NCI-H1105 (cell line): Measurements from ENCODE around the gene ATP5F1B.

Source experiments
- DNase-seq: peaks from one replicate; lab custom pipeline; 2025; lab: John Stamatoyannopoulos, UW

ATP5F1B gene

GRCh38 chr12:56616925-56617324 is 28.9 kb downstream of the ATP5F1B start:
- DNase-seq = no peak

GRCh38 chr12:56616244-56616643 is 29.5 kb downstream of the ATP5F1B start:
- no peak for DNase-seq

- no peak for DNase-seq
These were observed 31.2 kb downstream of the ATP5F1B start for GRCh38 chr12:56614627-56615026.

- no peak for DNase-seq
These were observed 41.4 kb downstream of the ATP5F1B start for GRCh38 chr12:56604355-56604754.

- no peak for DNase-seq
These were observed 43.5 kb downstream of the ATP5F1B start for GRCh38 chr12:56602239-56602638.

- DNase-seq = no peak
These were observed 44.3 kb downstream of the ATP5F1B start for GRCh38 chr12:56601503-56601902.

GRCh38 chr12:56600753-56601152 is 45.0 kb downstream of the ATP5F1B start:
- DNase-seq = no peak

- no peak for DNase-seq
These were observed 46.0 kb downstream of the ATP5F1B start for GRCh38 chr12:56599797-56600196.

GRCh38 chr12:56599041-56599440 is 46.7 kb downstream of the ATP5F1B start:
- DNase-seq = no peak

GRCh38 chr12:56596815-56597214 is 49.0 kb downstream of the ATP5F1B start:
- DNase-seq = no peak

- peak; percentile 20 for DNase-seq
These were observed 51.7 kb downstream of the ATP5F1B start for GRCh38 chr12:56593909-56594621.

- DNase-seq = no peak
These were observed 53.8 kb downstream of the ATP5F1B start for GRCh38 chr12:56591961-56592360.

- DNase-seq = peak; percentile 52
These were observed 54.7 kb downstream of the ATP5F1B start for GRCh38 chr12:56591126-56591525.

- DNase-seq = no peak
These were observed 55.5 kb downstream of the ATP5F1B start for GRCh38 chr12:56590237-56590830.

GRCh38 chr12:56589783-56590182 is 56.0 kb downstream of the ATP5F1B start:
- no peak for DNase-seq
